ENCODE measurements around the gene QKI. TPM values are rescaled to one million over a fixed set of nuclear protein-coding genes. Genes with fewer than 3 reads are reported as not detected.

The QKI gene
- total and polyA plus RNA-seq, 2 of the 8 experiments (the other 6 are each of a cell fraction or from before 2014, with no cell fraction given) = 181 to 183 TPM

GRCh38 chr6:163585932-163586437, 171.5 kb downstream of the QKI start (continued):
- TF ChIP-seq SRF (IDR thresholded peaks at IDR 0.05; ENCODE audit: low read depth, low read length) = no peak
- TF ChIP-seq ATF2 (IDR thresholded peaks at IDR 0.05; ENCODE audit: low read length) = no peak
- TF ChIP-seq ATF3 (IDR thresholded peaks at IDR 0.05; ENCODE audit: insufficient read depth, low read depth, low read length) = no peak
- no peak for TF ChIP-seq MAX (IDR thresholded peaks at IDR 0.05)
- TF ChIP-seq RXRA (IDR thresholded peaks at IDR 0.05; ENCODE audit: insufficient read depth, low read depth, low read length) = no peak
